Pancreas (tissue), 10 donors: Measurements from ENCODE around the gene TPX2. TPM values are rescaled to one million over a fixed set of nuclear protein-coding genes. Genes with fewer than 3 reads are reported as not detected.
"Not testable (repeated sequence)": the region's sequence is repeated elsewhere in the genome, so short reads cannot be mapped to it uniquely, and the experiment has no call there.

ENCODE experiments used
- ATAC-seq, 4 donors: fragments of 200-7000 bp; cut with Tn5 transposase; one replicate each; pipeline versions ENCODE4 v1.8.0 to v1.9.1; 2020; ENCODE audit warnings: mild to moderate bottlenecking in 4 of 4, moderate library complexity in 4 of 4
- DNase-seq, 6 donors: peaks; one replicate each; pipeline ENCODE4 v3.0.0-alpha.2; 2020
- FAIRE-seq: peaks from 2 replicates; lab custom pipeline; 2012; peaks lifted over from hg19 to GRCh38; lab: Jason Lieb, UNC
- H3K27ac ChIP-seq, 4 donors: fragments of 200-600 bp; sonication (generic); 1 replicate in 3 of 4; 2 replicates in 1 of 4; pipeline versions ENCODE4 v1.5.0 to v1.8.0; 2020
- H3K27me3 ChIP-seq, 4 donors: fragments of 200-600 bp; one replicate each; pipeline ENCODE4 v1.8.0; 2021
- H3K36me3 ChIP-seq, 3 donors: fragments of 200-600 bp; sonication (generic) in 1 of 3; one replicate each; pipeline versions ENCODE4 v1.5.0 to v1.8.0; 2020 to 2021
- H3K4me1 ChIP-seq, 3 donors: fragments of 200-600 bp; one replicate each; pipeline ENCODE4 v1.8.0; 2021
- H3K4me3 ChIP-seq, 4 donors: fragments of 200-600 bp; sonication (generic) in 2 of 4; one replicate each; pipeline versions ENCODE4 v1.5.0 to v1.8.0; 2020 to 2021
- H3K9me3 ChIP-seq, 4 donors: fragments of 200-600 bp; one replicate each; pipeline ENCODE4 v1.8.0; 2021
- WGBS, 2 donors: extraction: QIAGEN DNeasy Blood & Tissue Kit; methylation state at CpG; one replicate each; pipeline ENCODE4 v1.1.7; 2013; 5-methylcytosine and 5-hydroxymethylcytosine counted together
- intact Hi-C, 3 donors: fragments of 100-400 bp; cut with DNase I; formaldehyde crosslinking; loops; one replicate each; pipeline versions ENCODE4 v1.11.1 to v1.14.2; 2022
- polyA plus RNA-seq, 2 donors: library from polyadenylated mRNA; stranded (reverse); fragments of 200-250 nt; gene quantifications; one replicate each; pipeline ENCODE4 v1.2.3, GENCODE V29; 2013
- total RNA-seq, 6 donors: library from RNA; stranded (reverse); fragmentation: NEBNext Ultra II Directional in 4 of 6; extraction: Animal tissue kit (Norgen Biotek cat#: 25700) in 4 of 6; gene quantifications; one replicate each; pipeline versions ENCODE4 v1.2.1 to v1.2.4, GENCODE V29; 2021 to 2023
- TF ChIP-seq, protein P1 (sequence below), 4 donors: fragments of 200-600 bp; sonication (generic) in 3 of 4; IDR thresholded peaks; one replicate each; pipeline versions ENCODE4 v1.5.0 to v1.8.0; 2021; ENCODE audit warnings: antibody characterized with exemption in 4 of 4
- donor health status: healthy with polysubstance abuse.
- donor health status: DM: no; HTN: no; CAD: no; lungs with moderate emphysema.
- donor health status: DM: no; HTN: no; CAD: no.
- donor health status: control.
- donor health status: control.
- donor health status: Bipolar disorder and iron deficiency.
- donor health status: DM: yes; HTN: yes; CAD: no.
- donor health status: DM: no; HTN: no; CAD: no.
- donor health status: DM: no; HTN: no; CAD: no.
- donor health status: DM: yes; HTN: yes; CAD: no.

The TPX2 gene
- total and polyA plus RNA-seq, 8 donors: 0.04 to 1.5 (median 0.40) TPM; not detected in 1

DNA sequence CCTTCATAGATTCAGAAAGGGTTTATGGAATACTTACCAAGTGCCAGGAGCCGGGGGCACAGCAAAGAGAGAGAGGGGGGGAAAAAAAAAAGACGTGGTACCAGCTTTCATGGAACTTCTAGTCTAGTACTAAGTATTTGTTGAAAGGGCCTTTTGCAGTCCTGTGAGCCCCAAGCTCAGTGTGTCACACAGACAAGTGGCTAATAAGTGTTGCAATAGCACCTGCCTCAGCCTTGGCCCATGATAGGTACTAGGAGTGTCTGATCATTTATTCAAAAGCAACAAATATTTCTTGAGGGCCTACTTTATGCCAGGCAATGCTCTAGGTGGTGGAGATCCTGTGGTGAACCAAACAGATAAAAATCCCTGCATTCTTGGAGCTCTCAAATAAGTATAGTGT, 88.0 kb downstream of the TPX2 start:
- FAIRE-seq (no peak), ATAC-seq (no peak), DNase-seq (no peak)
- Histone ChIP-seq H3K4me3 (no peak overlapping the region), H3K36me3 (no peaks in the 10 kb centered on the region), H3K27ac (no peak overlapping the region), H3K27me3 (no peaks in the 10 kb centered on the region), H3K9me3 (no peaks in the 10 kb centered on the region), H3K4me1 (peaks cover 0 to 4% (median 0%) of the 10 kb centered on the region in 3 donors)
- intact Hi-C loops: no loop called here
- 54 to 67% methylated on average over 2 of the region's 2 CpGs for WGBS, 2 donors
- TF ChIP-seq, protein P1, sequence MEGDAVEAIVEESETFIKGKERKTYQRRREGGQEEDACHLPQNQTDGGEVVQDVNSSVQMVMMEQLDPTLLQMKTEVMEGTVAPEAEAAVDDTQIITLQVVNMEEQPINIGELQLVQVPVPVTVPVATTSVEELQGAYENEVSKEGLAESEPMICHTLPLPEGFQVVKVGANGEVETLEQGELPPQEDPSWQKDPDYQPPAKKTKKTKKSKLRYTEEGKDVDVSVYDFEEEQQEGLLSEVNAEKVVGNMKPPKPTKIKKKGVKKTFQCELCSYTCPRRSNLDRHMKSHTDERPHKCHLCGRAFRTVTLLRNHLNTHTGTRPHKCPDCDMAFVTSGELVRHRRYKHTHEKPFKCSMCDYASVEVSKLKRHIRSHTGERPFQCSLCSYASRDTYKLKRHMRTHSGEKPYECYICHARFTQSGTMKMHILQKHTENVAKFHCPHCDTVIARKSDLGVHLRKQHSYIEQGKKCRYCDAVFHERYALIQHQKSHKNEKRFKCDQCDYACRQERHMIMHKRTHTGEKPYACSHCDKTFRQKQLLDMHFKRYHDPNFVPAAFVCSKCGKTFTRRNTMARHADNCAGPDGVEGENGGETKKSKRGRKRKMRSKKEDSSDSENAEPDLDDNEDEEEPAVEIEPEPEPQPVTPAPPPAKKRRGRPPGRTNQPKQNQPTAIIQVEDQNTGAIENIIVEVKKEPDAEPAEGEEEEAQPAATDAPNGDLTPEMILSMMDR (IDR thresholded peaks at IDR 0.05): no peak

DNA sequence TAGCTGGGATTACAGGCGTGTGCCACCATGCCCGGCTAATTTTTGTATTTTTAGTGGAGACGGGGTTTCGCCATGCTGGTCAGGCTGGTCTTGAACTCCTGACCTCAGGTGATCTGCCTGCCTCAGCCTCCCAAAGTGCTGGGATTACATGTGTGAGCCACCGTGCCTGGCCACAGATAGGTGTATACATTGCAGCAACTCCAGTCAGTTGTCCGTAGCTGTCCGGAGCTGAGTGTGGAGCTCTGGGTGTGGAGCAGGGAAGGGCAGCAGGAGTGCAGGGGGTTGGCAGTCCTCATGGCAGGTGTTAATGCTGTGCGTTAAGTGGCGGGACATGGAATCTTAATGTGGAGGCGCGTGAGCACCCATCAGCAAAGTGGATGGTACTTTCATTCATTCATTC, 88.9 kb downstream of the TPX2 start:
- ATAC-seq, H3K9me3 ChIP-seq, intact Hi-C loops, H3K4me3 ChIP-seq, H3K36me3 ChIP-seq, H3K4me1 ChIP-seq, H3K27me3 ChIP-seq, DNase-seq, H3K27ac ChIP-seq, FAIRE-seq: not testable (repeated sequence)
- WGBS, 2 donors: 89 to 93% methylated on average over 11 of the region's 11 CpGs

DNA sequence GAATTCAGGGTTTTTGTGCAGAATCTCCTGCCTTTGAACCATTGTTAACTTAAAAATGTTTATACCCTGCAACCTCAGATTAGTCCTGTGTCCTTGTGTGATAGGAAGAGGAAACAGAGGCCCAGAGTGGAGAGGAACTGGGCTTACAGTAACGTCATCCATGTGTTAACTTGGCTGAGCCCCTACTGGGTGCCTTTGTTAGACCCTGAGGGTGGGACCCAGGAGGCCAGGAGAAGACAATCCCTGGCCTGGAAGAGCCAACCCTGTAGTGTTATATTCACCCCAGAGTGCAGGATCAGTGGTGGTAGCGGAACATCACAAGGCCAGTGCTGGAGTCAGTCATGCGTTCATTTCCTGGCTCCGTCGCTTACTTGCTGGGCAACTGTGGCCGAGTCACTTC, 90.6 kb downstream of the TPX2 start:
- Histone ChIP-seq H3K4me1 (no peaks in the 10 kb centered on the region), H3K4me3 (no peak overlapping the region), H3K27me3 (no peaks in the 10 kb centered on the region), H3K36me3 (no peaks in the 10 kb centered on the region), H3K9me3 (no peaks in the 10 kb centered on the region), H3K27ac (no peak overlapping the region)
- FAIRE-seq (no peak), ATAC-seq (no peak), DNase-seq (no peak)
- WGBS, 2 donors: 84 to 89% methylated on average over 6 of the region's 6 CpGs
- intact Hi-C loops: no loop called here
- TF ChIP-seq, protein P1 (IDR thresholded peaks at IDR 0.05): no peak

DNA sequence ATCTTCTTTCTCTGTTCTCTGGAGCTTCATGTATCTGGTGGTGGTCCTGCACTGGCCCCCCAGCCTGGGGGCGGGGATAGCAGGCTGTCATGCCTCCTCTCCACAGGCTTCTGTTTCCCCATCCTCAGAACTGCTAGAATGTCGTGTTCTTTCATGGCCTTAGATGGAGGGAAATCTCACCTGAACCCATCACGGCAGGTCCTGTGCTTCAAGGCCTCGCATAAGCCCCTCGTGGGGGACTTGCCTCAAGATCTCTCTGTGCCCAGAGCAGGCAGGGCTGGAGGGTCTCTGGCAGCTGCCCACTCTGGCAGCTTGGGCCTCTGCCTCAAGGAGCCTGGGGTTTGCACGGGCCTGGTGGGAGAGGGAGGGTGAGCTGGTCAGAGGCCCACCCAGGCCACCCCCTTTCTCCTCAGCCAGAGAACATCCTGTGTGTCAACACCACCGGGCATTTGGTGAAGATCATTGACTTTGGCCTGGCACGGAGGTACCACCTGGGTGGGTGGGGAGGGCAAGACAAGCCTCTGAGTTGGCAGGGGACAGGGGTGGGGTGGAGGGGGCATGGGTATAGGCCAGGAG, 91.4 kb downstream of the TPX2 start:
- H3K4me3 ChIP-seq: no peak overlapping the region
- intact Hi-C loops: no loop called here
- no peaks in the 10 kb centered on the region for H3K9me3 ChIP-seq
- H3K27me3 ChIP-seq: no peaks in the 10 kb centered on the region
- WGBS, 2 donors: 76 to 86% methylated on average over 8 of the region's 8 CpGs
- no peak for DNase-seq
- no peak for FAIRE-seq
- no peaks in the 10 kb centered on the region for H3K36me3 ChIP-seq
- H3K27ac ChIP-seq: no peak overlapping the region
- TF ChIP-seq, protein P1 (IDR thresholded peaks at IDR 0.05): no peak
- no peaks in the 10 kb centered on the region for H3K4me1 ChIP-seq
- ATAC-seq: no peak

DNA sequence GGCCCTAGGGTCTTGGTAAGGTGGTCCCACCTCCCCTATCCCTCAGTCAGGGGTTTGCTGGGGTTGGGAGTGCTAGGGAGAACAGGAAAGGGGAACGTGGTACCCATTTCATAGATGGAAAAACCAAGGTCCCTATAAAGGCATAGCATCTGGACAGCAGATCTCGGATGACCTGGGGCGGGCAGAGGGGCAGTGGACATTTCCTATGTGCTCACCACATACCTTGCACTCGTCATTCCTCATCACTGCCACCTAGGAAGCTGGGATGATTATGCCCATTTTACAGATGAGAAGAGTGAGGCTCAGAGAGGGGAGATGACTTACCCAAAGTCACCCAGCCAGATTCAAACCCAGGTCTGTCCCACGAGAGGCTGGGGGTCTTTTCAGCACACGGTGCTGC, 92.1 kb downstream of the TPX2 start:
- Histone ChIP-seq H3K4me1 (no peaks in the 10 kb centered on the region), H3K27ac (no peak overlapping the region), H3K4me3 (no peak overlapping the region), H3K27me3 (no peaks in the 10 kb centered on the region), H3K36me3 (no peaks in the 10 kb centered on the region), H3K9me3 (no peaks in the 10 kb centered on the region)
- no peak for ATAC-seq
- DNase-seq: no peak
- TF ChIP-seq, protein P1 (IDR thresholded peaks at IDR 0.05): no peak
- 81 to 89% methylated on average over 6 of the region's 6 CpGs for WGBS, 2 donors
- intact Hi-C loops: no loop called here
- no peak for FAIRE-seq
